Activated CD8-positive, alpha-beta memory T cell treated with anti-CD3 and anti-CD28 coated beads, Interleukin-2, amount 10 ng/mL, durations not matched to agents 7 days and 5 days (primary cell): ENCODE results near the gene TMEM205. TPM values are rescaled to one million over a fixed set of nuclear protein-coding genes. Genes with fewer than 3 reads are reported as not detected.

ENCODE experiments used
- ATAC-seq: fragments of 150-1000 bp; cut with Tn5 transposase; one replicate; pipeline ENCODE4 v1.10.0; 2021; ENCODE audit warnings: moderate library complexity
- CTCF ChIA-PET: fragments of 350-600 bp; sonication (Branson Sonifier 250); formaldehyde crosslinking; loops from one replicate; lab custom pipeline; 2021; ENCODE audit warnings: antibody characterized with exemption; lab: Charles Lee
- DNase-seq: peaks from one replicate; pipeline ENCODE4 v3.0.0-alpha.2; 2020
- H3K27ac Mint-ChIP-seq: one replicate; pipeline ENCODE4 v1.8.0; 2021; ENCODE audit warnings: mild to moderate bottlenecking, mixed read lengths
- H3K27me3 Mint-ChIP-seq: one replicate; pipeline ENCODE4 v1.8.0; 2021; ENCODE audit warnings: mixed read lengths
- H3K36me3 Mint-ChIP-seq: one replicate; pipeline ENCODE4 v1.8.0; 2021; ENCODE audit warnings: mild to moderate bottlenecking, mixed read lengths
- H3K4me1 Mint-ChIP-seq: one replicate; pipeline ENCODE4 v1.8.0; 2021; ENCODE audit warnings: mixed read lengths
- H3K4me3 Mint-ChIP-seq: one replicate; pipeline ENCODE4 v1.8.0; 2021; ENCODE audit warnings: mild to moderate bottlenecking, moderate library complexity, mixed read lengths
- H3K9me3 Mint-ChIP-seq: one replicate; pipeline ENCODE4 v1.8.0; 2022; ENCODE audit warnings: low read depth, mixed read lengths
- total RNA-seq, 2 experiments: library from RNA; stranded (reverse); gene quantifications; one replicate each; pipeline ENCODE4 v1.2.3, GENCODE V29; 2021

The TMEM205 gene
- total RNA-seq, 2 experiments from 2014 or later = 25.1 to 28.1 TPM

DNA sequence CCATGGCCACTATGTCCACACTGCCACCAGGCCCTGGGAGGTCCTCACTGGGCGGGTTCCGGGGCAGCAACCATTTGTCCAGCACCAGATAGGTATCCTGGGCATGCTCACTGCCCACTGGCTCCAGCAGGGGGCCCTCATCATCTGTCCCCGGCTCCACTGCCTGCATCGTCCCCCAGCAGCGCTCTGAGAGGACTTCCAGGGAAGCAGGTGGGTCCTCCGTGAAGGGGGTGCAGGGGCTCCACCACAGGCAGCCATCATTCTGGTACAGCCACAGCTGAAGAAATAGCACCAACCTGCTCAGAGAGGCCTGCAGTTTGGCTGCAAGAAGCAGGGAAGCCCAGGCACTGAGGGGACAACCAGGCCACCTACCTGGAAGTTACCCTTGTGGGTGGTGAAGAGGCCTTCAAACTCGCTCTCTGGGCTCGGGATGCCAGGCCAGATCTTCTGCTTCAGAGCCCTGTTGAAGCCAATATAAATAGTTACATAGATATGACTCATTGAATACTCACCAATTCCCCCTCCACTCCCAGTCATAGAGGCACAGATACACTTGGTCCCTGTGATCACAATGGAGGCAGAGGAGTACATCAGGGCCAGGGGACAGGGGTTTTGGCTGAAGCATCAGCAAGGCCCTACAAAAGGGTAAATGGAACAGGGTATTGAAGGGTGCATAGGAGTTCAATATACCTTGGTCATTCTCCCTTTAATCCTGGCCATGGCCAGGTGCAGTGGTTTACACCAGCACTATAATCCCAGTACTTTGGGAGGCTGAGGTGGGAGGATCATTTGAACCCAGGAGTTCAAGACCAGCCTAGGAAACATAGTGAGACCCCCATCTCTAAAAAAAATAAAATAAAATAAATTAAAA, 32.5 kb upstream of the TMEM205 start:
- DNase-seq (peak; percentile 52), ATAC-seq (no peak)
- Mint-ChIP-seq H3K4me3 (no peak overlapping the region), H3K36me3 (peaks cover 15% of the 10 kb centered on the region), H3K4me1 (peaks cover 43% of the 10 kb centered on the region), H3K27me3 (peaks cover 9% of the 10 kb centered on the region), H3K27ac (no peak overlapping the region), H3K9me3 (no peaks in the 10 kb centered on the region)
- CTCF ChIA-PET = interaction anchor here (1.0 to 1.6 kb wide), 3 partner anchors 43 to 128 kb away, joined by 4 to 7 read pairs (median 4); partner anchors contain the start of gene ZNF653

DNA sequence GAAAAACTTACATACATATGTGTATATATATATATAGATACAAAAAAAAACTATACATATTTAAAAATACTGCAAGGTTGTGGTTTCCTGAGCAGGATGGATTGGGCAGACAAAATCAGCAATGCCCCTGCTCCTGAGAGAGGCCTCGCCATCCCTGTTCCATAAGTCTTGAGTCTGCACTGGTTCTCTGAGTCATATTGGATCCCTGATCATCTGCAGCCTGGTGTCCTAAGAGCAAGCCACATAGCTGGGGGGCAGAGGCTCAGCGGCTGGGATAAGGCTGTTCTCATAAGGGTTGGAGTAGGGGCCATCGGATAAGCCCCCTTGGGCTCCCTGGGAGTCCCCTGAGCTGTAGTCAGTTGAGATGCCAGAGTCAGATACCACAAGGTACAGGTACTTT, 31.7 kb upstream of the TMEM205 start:
- Mint-ChIP-seq H3K4me3 (no peak overlapping the region), H3K4me1 (peaks cover 45% of the 10 kb centered on the region), H3K9me3 (no peaks in the 10 kb centered on the region), H3K36me3 (peaks cover 15% of the 10 kb centered on the region), H3K27ac (no peak overlapping the region), H3K27me3 (peaks cover 2% of the 10 kb centered on the region)
- ATAC-seq (no peak), DNase-seq (no peak)
- CTCF ChIA-PET = interaction anchor here (0.7 to 4.7 kb wide), 9 partner anchors 9 to 159 kb away, joined by 3 to 38 read pairs (median 5); partner anchors contain the start of genes CCDC159, ODAD3, PRKCSH and RAB3D

DNA sequence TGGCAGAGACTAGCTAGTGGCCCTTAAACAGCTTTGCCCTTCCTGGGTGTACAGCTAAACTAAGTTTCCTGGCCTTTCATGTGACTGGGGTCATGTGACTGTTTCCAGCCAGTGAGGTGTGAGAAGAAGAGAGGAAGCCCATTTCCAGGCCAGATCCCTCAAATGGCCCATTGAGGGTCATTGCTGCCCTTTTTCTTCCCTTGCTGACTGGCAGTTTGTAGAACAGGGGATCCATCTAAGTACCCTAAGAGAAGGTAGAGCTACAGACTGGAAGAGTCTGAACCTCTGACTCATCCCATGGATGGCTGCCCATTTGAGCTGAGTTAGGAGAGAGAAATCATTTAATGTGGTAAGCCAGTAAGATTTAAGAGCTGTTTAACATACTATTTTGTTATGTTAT, 31.2 kb upstream of the TMEM205 start:
- peak; percentile 71 for DNase-seq
- ATAC-seq = no peak
- Mint-ChIP-seq H3K4me1 (peaks cover 43% of the 10 kb centered on the region), H3K4me3 (peak overlapping the region; percentile 57), H3K27me3 (no peaks in the 10 kb centered on the region), H3K9me3 (no peaks in the 10 kb centered on the region), H3K36me3 (peaks cover 15% of the 10 kb centered on the region), H3K27ac (no peak overlapping the region)
- CTCF ChIA-PET = interaction anchor here (0.7 to 4.7 kb wide), 11 partner anchors 9 to 159 kb away, joined by 3 to 38 read pairs (median 4); partner anchors contain the start of genes CCDC159, ODAD3, PRKCSH and RAB3D

DNA sequence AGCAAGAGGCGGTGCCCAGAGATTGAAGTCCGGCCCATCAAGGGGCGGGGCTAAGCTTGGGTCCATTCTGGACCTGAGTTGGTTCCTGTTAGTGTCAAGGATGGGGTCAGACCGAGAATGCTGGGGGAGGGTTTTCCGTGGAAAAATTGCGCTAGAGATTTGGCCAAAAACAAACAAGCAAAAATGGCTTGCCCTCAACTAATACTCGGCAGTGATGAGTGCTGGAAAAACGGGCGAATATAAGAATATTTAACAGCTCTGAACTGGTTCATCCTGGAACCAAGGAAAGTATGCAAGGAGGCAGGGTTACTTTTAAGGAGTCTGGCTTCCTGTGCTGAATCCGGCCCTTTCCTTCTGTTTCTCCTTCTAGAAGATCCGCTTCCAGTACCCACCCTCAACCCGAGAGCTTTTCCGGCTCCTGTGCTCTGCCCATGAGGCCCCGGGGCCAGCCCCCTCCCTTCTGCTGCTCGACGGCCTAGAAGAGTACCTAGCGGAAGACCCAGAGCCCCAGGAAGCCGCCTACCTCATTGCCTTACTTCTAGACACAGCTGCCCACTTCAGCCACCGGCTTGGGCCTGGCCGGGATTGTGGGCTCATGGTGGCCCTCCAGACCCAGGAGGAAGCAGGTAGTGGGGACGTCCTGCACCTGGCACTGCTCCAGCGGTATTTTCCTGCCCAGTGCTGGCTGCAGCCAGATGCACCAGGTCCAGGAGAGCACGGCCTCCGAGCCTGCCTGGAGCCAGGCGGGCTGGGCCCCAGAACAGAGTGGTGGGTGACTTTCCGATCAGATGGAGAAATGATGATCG, 29.3 kb upstream of the TMEM205 start:
- ATAC-seq (peak; percentile 48), DNase-seq (peak; percentile 91)
- H3K4me1 Mint-ChIP-seq = peaks cover 35% of the 10 kb centered on the region
- H3K36me3 Mint-ChIP-seq = peaks cover 15% of the 10 kb centered on the region
- no peak overlapping the region for H3K27ac Mint-ChIP-seq
- H3K27me3 Mint-ChIP-seq = no peaks in the 10 kb centered on the region
- CTCF ChIA-PET = interaction anchor here (0.6 to 4.7 kb wide), 19 partner anchors 9 to 1444 kb away, joined by 3 to 38 read pairs (median 3); partner anchors contain the start of genes CCDC159, ELOF1, EPOR and ODAD3
- no peaks in the 10 kb centered on the region for H3K9me3 Mint-ChIP-seq
- H3K4me3 Mint-ChIP-seq = no peak overlapping the region

DNA sequence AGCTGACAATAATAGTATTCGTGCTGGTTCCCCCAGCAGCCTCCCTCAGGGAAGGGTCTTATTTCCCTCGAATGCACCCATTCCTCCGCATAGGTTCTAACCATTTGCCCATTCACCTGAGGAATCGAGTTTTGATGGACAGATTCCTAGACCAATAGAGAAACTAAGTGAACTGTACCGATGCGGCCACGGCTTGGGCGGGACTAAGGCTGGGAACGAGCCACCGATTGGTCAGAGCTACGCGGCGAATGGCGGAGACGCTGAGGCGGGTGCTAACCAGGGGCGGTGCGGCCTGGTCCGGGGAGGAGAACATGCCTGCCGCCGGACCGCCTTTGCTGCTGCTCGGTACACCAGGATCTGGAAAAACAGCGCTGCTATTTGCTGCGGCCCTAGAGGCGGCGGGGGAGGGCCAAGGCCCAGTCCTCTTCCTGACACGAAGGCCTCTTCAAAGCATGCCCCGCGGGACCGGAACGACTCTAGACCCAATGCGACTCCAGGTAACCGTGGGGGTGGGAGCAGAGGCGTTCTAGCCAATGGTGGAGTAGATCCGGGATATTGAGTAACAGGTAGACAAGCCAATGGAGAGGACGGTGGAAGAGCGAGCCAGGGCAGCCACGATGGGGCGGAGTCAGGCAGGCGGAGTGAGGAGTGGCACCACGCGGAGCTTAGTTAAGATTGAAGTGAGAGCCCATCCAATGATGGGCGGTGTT, 28.5 kb upstream of the TMEM205 start, which contains the start of gene SWSAP1:
Gene SWSAP1, plus strand, starts transcription at position 234 of the 710 bp plus-strand sequence. Its CDS starts 15 bp downstream, at position 249.
- peak; percentile 92 for ATAC-seq

DNA sequence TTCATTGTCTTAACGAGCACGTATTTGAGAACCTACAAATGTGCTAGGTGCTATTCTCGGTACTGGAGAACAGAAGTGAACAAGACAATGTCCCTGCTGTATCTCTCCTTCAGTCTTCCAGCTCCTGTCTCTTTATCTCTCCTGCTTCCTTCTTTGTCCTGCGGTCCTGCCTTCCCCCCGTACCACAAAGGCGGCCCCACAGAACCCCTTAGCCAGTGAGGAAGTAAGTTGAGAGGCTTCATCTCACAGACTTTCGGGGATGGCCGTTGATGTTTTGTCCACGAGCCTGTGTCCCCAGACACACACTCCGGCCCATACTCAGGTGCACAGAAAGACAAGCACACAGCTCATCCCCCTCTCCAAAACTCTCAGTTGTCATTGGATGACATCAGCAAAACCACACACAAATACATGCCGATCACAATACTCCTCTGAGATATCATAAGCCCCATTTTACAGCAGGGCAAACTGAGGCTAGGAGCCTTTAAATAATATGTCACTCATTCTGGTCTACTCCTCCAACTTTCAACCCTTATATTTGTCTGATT, 27.9 kb upstream of the TMEM205 start:
- peaks cover 15% of the 10 kb centered on the region for H3K36me3 Mint-ChIP-seq
- CTCF ChIA-PET = interaction anchor here (0.6 to 4.7 kb wide), 8 partner anchors 9 to 248 kb away, joined by 3 to 38 read pairs (median 4); partner anchors contain the start of genes ODAD3, PRKCSH and TSPAN16
- DNase-seq = no peak

More for the DNA sequence above, 28.5 kb upstream of the TMEM205 start, which contains the start of gene SWSAP1:
- peaks cover 15% of the 10 kb centered on the region for H3K36me3 Mint-ChIP-seq
- no peak within 1 kb of the TSS for H3K27ac Mint-ChIP-seq
- H3K9me3 Mint-ChIP-seq = no peaks in the 10 kb centered on the region
- peak; percentile 99 for DNase-seq
- no peak within 1 kb of the TSS for H3K4me3 Mint-ChIP-seq
- H3K4me1 Mint-ChIP-seq = peaks cover 29% of the 10 kb centered on the region
- CTCF ChIA-PET = interaction anchor here (0.6 to 4.7 kb wide), 19 partner anchors 8 to 1444 kb away, joined by 3 to 38 read pairs (median 3); partner anchors contain the start of genes CCDC159, ELOF1, ODAD3 and PRKCSH
- H3K27me3 Mint-ChIP-seq = no peaks in the 10 kb centered on the region

DNA sequence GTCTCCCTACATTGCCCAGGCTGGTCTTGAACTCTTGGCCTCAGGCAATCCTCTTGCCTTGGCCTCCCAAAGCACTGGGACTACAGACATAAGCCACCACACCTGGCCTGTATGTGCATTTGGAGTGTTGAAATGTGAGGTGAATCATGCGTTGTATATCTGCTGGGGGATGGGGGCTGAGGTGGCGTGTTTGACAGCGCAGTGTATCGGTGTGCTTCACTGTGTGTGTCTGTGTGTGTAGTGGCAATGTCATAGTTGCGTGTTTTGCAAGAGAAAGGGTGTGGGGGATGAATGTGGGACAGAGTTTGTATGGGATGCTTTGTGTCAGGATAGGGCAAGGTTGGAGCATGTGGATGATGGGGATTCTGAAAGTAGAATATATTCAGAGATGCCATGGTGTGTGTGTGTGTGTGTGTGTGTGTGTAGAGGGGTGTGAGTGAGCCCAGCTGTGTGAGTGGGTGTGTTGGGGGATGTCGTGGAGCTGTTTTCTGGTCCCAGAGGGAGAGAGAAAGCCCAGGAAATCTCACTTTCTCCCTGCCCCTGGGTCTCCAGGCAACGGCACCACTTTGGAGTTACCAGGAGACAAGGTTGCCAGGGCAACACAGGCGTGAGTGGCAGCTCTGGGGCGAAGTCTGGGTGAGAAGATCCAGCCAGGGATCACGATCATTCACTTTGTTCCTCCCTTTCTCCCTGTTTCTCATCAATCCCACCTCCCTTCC, 27.3 kb upstream of the TMEM205 start:
- peak overlapping the region; percentile 4 for H3K27ac Mint-ChIP-seq
- DNase-seq (no peak), ATAC-seq (no peak)
- H3K9me3 Mint-ChIP-seq = no peaks in the 10 kb centered on the region
- no peaks in the 10 kb centered on the region for H3K27me3 Mint-ChIP-seq
- H3K4me3 Mint-ChIP-seq = no peak overlapping the region
- peaks cover 12% of the 10 kb centered on the region for H3K36me3 Mint-ChIP-seq
- H3K4me1 Mint-ChIP-seq = peaks cover 24% of the 10 kb centered on the region
- CTCF ChIA-PET = interaction anchor here (1.0 to 4.7 kb wide), 4 partner anchors 8 to 109 kb away, joined by 3 to 38 read pairs (median 6); partner anchors contain the start of gene TSPAN16

More for the DNA sequence above, 27.9 kb upstream of the TMEM205 start:
- H3K4me1 Mint-ChIP-seq = peaks cover 29% of the 10 kb centered on the region
- ATAC-seq = no peak
- H3K4me3 Mint-ChIP-seq = no peak overlapping the region
- H3K27me3 Mint-ChIP-seq = no peaks in the 10 kb centered on the region
- H3K27ac Mint-ChIP-seq = no peak overlapping the region
- no peaks in the 10 kb centered on the region for H3K9me3 Mint-ChIP-seq

DNA sequence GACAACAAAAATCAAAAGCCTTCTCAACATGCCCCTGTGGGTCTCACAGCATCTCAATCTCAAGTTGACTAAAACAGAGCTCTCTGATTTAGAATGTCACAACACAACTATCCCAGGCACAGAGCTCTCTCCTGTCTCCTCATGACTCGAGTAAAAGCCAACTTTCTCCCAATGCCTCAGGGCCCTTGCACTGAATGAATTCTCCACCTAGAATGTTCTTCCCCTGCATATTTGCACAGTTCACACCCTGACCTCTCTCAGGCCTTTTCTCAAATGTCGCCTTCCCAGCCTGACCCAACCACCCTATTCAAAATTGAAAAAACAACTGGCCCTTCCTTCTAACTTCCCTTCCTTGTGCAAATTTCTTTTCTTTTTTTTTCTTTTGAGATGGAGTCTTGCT, 24.7 kb upstream of the TMEM205 start:
- CTCF ChIA-PET = interaction anchor here (0.6 to 1.7 kb wide), 3 partner anchors 10 to 81 kb away, joined by 3 to 5 read pairs (median 4); no protein-coding TSS in a partner anchor
- no peak for ATAC-seq
- no peaks in the 10 kb centered on the region for H3K27me3 Mint-ChIP-seq

DNA sequence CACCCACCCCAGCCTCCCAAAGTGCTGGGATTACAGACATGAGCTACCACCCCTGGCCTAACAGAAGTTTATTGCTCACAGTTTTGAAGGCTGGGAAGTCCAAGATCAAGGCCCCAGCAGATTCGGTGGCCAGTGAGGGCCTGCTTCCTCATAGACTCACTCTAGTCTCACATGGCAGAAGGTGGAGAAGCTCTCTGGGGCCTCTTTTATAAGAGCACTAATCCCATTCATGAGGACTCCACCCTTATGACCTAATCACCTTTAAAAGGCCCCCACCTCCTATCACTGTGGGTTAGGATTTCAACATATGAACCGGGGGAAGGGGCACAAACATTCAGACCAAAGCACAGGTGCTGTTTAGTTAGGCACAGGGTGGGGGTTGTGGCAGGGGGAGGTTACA, 21.5 kb upstream of the TMEM205 start:
- CTCF ChIA-PET = interaction anchor here (0.5 to 3.2 kb wide), 4 partner anchors 10 to 132 kb away, joined by 4 to 16 read pairs (median 4); no protein-coding TSS in a partner anchor
- H3K4me1 Mint-ChIP-seq = no peaks in the 10 kb centered on the region
- no peak overlapping the region for H3K27ac Mint-ChIP-seq
- no peak overlapping the region for H3K4me3 Mint-ChIP-seq
- no peaks in the 10 kb centered on the region for H3K9me3 Mint-ChIP-seq
- peaks cover 2% of the 10 kb centered on the region for H3K36me3 Mint-ChIP-seq
- ATAC-seq (no peak), DNase-seq (no peak)
- no peaks in the 10 kb centered on the region for H3K27me3 Mint-ChIP-seq

More for the DNA sequence above, 24.7 kb upstream of the TMEM205 start:
- Mint-ChIP-seq H3K4me1 (peaks cover 7% of the 10 kb centered on the region), H3K4me3 (no peak overlapping the region), H3K36me3 (peaks cover 2% of the 10 kb centered on the region), H3K9me3 (no peaks in the 10 kb centered on the region), H3K27ac (no peak overlapping the region)
- DNase-seq = no peak

DNA sequence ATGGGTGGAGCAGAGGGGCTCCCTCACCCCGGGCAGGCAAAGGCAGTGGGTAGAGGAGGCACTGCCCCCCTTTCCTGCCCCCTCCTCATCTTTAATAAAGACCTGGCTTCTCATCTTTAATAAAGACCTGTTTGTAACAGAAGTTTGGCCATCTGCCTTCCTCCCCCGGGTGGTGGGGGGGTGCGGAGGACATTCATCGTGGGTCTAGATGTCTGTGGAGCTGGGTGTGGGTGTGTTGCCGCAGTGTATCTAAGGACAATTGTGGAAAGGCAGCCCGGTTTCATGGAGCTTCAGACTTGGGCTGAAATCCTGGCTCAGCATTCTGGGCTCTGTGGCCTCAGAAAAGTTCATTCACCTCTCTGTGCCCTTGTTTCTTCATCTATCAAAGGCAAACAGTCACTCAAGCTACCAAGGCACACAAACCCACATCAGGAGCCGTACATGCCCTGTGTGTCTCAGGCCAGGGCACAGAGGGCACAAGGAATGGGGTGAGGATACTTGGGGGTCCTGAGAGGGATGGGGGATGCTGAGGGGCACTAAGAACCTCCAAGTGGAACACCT, 19.6 kb upstream of the TMEM205 start:
- Mint-ChIP-seq H3K27ac (no peak overlapping the region), H3K4me3 (no peak overlapping the region), H3K9me3 (no peaks in the 10 kb centered on the region), H3K36me3 (peaks cover 2% of the 10 kb centered on the region), H3K27me3 (no peaks in the 10 kb centered on the region), H3K4me1 (no peaks in the 10 kb centered on the region)
- DNase-seq = no peak
- no peak for ATAC-seq
- CTCF ChIA-PET = no interaction called here

DNA sequence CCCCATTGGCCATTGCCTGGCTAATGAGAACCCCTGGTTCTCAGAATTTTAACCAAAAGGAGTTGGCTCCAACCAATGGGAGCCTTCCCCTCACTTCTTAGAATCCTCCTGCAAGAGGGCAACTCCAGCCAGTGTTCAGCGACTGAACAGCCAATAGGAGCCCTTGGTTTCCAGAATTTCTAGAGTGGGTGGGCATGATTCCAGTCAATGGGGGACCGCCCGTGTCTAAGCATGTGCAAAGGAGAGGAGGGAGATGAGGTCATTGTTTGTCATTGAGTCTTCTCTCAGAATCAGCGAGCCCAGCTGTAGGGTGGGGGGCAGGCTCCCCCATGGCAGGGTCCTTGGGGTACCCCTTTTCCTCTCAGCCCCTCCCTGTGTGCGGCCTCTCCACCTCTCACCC, 18.9 kb upstream of the TMEM205 start:
- no peak overlapping the region for H3K27ac Mint-ChIP-seq
- H3K9me3 Mint-ChIP-seq = no peaks in the 10 kb centered on the region
- no peaks in the 10 kb centered on the region for H3K27me3 Mint-ChIP-seq
- no peaks in the 10 kb centered on the region for H3K4me1 Mint-ChIP-seq
- no peak overlapping the region for H3K4me3 Mint-ChIP-seq
- peaks cover 2% of the 10 kb centered on the region for H3K36me3 Mint-ChIP-seq
- ATAC-seq (no peak), DNase-seq (no peak)
- CTCF ChIA-PET = no interaction called here
